Liver (tissue), 9 donors: ENCODE results near the gene RUBCN. TPM values are rescaled to one million over a fixed set of nuclear protein-coding genes. Genes with fewer than 3 reads are reported as not detected.
"Not testable (repeated sequence)": the region's sequence is repeated elsewhere in the genome, so short reads cannot be mapped to it uniquely, and the experiment has no call there.

Experiments used
- DNase-seq: peaks from one replicate; pipeline ENCODE4 v3.0.0-alpha.2; 2017; ENCODE audit warnings: low spot score
- H3K27ac ChIP-seq, 2 donors: one replicate each; pipeline ENCODE4 v1.7.0; 2013; ENCODE audit warnings: inconsistent platforms in 2 of 2, low read length in 2 of 2, control low read depth in 1 of 2, low read depth in 1 of 2, mild to moderate bottlenecking in 1 of 2
- H3K27me3 ChIP-seq, 4 donors: one replicate each; pipeline versions ENCODE4 v1.6.1 to v1.7.0; 2013; ENCODE audit warnings: low read length in 3 of 4, inconsistent platforms in 1 of 4, mild to moderate bottlenecking in 1 of 4, moderate library complexity in 1 of 4; ENCODE audit not compliant: control insufficient read depth in 4 of 4, insufficient read depth in 4 of 4
- H3K36me3 ChIP-seq, 4 donors: one replicate each; pipeline versions ENCODE4 v1.6.1 to v1.7.0; 2013; ENCODE audit warnings: low read length in 3 of 4, mild to moderate bottlenecking in 3 of 4, low read depth in 1 of 4, moderate library complexity in 1 of 4; ENCODE audit not compliant: control insufficient read depth in 4 of 4, insufficient read depth in 3 of 4
- H3K4me1 ChIP-seq, 4 donors: one replicate each; pipeline versions ENCODE4 v1.6.1 to v1.7.0; 2013; ENCODE audit warnings: low read length in 3 of 4, mild to moderate bottlenecking in 3 of 4, moderate library complexity in 1 of 4; ENCODE audit not compliant: control insufficient read depth in 4 of 4, insufficient read depth in 4 of 4
- H3K4me3 ChIP-seq, 3 donors: one replicate each; pipeline versions ENCODE4 v1.6.1 to v1.7.0; 2013; ENCODE audit warnings: low read length in 3 of 3, control low read depth in 1 of 3, low read depth in 1 of 3, mild to moderate bottlenecking in 1 of 3
- H3K9ac ChIP-seq, 2 donors: one replicate each; pipeline ENCODE4 v1.7.0; 2013; ENCODE audit warnings: low read length in 2 of 2, mild to moderate bottlenecking in 2 of 2, moderate library complexity in 2 of 2, control low read depth in 1 of 2, low read depth in 1 of 2
- H3K9me3 ChIP-seq, 4 donors: one replicate each; pipeline versions ENCODE4 v1.6.1 to v1.7.0; 2013; ENCODE audit warnings: low read length in 3 of 4; ENCODE audit not compliant: control insufficient read depth in 4 of 4
- WGBS: extraction: QIAGEN DNeasy Blood & Tissue Kit; methylation state at CpG from one replicate; pipeline ENCODE4 v1.1.7; 2013; 5-methylcytosine and 5-hydroxymethylcytosine counted together
- polyA plus RNA-seq, 2 donors: library from polyadenylated mRNA; stranded (reverse) in 1 of 2; unstranded in 1 of 2; fragments of 200-250 nt in 1 of 2; fragments of >200 nt in 1 of 2; fragmentation: Nextera tagmentation in 1 of 2; extraction: Ambion mirVana in 1 of 2; gene quantifications; one replicate each; pipeline versions ENCODE4 v1.2.1 to v1.2.3, GENCODE V29; 2013 to 2015
- total RNA-seq, 2 donors: library from RNA; depleted of rRNA; stranded (reverse); fragments of >200 nt; gene quantifications; one replicate each; pipeline ENCODE4 v1.2.3, GENCODE V29; 2014
- donor health status: healthy.
- donor health status: healthy.
- donor health status: healthy.
- donor health status: healthy.
- donor health status: healthy.

The RUBCN gene
- total and polyA plus RNA-seq, 4 donors: 4.1 to 7.0 (median 4.7) TPM

- H3K9me3 ChIP-seq, H3K27ac ChIP-seq, DNase-seq, H3K4me3 ChIP-seq, H3K27me3 ChIP-seq, H3K36me3 ChIP-seq, H3K9ac ChIP-seq, H3K4me1 ChIP-seq: not testable (repeated sequence)
- 69% methylated on average over 8 of the region's 10 CpGs for WGBS
These were observed 77.6 kb downstream of the RUBCN start for GRCh38 chr3:197659144-197659543.

DNA sequence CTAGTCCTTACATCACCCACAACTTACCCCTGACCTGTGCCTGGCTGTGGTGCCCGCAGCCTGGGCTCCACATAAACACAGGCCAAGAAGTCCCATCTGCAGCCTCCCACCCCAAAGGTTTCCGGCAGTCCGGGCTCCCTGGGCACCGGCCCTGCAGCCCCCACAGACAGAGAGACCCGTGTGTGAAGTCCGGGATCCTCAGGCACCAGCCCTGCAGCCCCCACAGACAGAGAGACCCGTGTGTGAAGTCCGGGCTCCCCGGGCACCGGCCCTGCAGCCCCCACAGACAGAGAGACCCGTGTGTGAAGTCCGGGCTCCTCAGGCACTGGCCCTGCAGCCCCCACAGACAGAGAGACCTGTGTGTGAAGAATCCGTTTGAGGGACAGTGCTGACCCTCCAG, 78.0 kb downstream of the RUBCN start:
- not testable (repeated sequence) for H3K9me3 ChIP-seq, H3K27ac ChIP-seq, H3K9ac ChIP-seq, H3K4me3 ChIP-seq, H3K4me1 ChIP-seq, H3K36me3 ChIP-seq, H3K27me3 ChIP-seq
- peak; percentile 12 for DNase-seq
- WGBS: 89% methylated on average over 13 of the region's 13 CpGs

- not testable (repeated sequence) for H3K36me3 ChIP-seq
These were observed 79.0 kb downstream of the RUBCN start for GRCh38 chr3:197657541-197658292.

DNA sequence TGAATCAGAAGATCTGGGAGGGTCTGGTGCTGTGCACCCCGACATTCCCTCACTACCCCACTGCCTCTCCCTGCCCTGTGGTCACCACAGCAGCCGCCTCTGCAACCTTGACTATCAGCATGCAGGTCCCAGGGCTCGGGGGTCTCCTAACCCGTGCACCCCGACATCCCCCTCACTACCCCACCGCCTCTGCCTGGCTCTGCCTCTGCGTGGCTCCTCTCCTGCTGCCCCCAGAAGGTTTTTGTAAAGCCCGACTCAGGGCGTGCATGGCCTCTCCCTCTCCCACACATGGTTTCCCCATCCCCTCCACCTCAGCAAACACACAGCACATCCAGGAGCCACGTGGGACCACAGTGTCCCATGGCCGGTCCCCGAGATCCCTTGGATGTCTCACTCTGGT, 79.7 kb downstream of the RUBCN start:
- 88% methylated on average over 11 of the region's 12 CpGs for WGBS
- H3K36me3 ChIP-seq, H3K4me3 ChIP-seq, H3K27ac ChIP-seq, DNase-seq, H3K27me3 ChIP-seq, H3K9me3 ChIP-seq, H3K9ac ChIP-seq, H3K4me1 ChIP-seq: not testable (repeated sequence)

More at GRCh38 chr3:197657541-197658292, 79.0 kb downstream of the RUBCN start:
- H3K4me3 ChIP-seq, H3K9me3 ChIP-seq, H3K4me1 ChIP-seq, H3K27ac ChIP-seq, H3K9ac ChIP-seq, H3K27me3 ChIP-seq: not testable (repeated sequence)
- peak; percentile 12 for DNase-seq
- 94% methylated on average over 21 of the region's 30 CpGs for whole genome bisulfite sequencing

- WGBS: 88% methylated on average over 2 of the region's 3 CpGs
- H3K9ac ChIP-seq, H3K36me3 ChIP-seq, H3K9me3 ChIP-seq, DNase-seq, H3K27ac ChIP-seq, H3K4me3 ChIP-seq, H3K4me1 ChIP-seq, H3K27me3 ChIP-seq: not testable (repeated sequence)
These were observed 80.6 kb downstream of the RUBCN start for GRCh38 chr3:197656129-197656528.

GRCh38 chr3:197654998-197655330, 81.7 kb downstream of the RUBCN start:
- DNase-seq, H3K4me1 ChIP-seq, H3K27me3 ChIP-seq, H3K4me3 ChIP-seq, H3K9me3 ChIP-seq, H3K36me3 ChIP-seq, H3K27ac ChIP-seq, H3K9ac ChIP-seq: not testable (repeated sequence)
- WGBS: 0% methylated on average over 10 of the region's 22 CpGs

GRCh38 chr3:197654090-197654997, 82.4 kb downstream of the RUBCN start:
- not testable (repeated sequence) for H3K9ac ChIP-seq, H3K36me3 ChIP-seq, H3K27ac ChIP-seq, H3K27me3 ChIP-seq, H3K4me1 ChIP-seq, DNase-seq, H3K9me3 ChIP-seq
- H3K4me3 ChIP-seq: peak overlapping the region in 2 of 3 donors; percentile 23 to 46
- WGBS: 2% methylated on average over 19 of the region's 100 CpGs

DNA sequence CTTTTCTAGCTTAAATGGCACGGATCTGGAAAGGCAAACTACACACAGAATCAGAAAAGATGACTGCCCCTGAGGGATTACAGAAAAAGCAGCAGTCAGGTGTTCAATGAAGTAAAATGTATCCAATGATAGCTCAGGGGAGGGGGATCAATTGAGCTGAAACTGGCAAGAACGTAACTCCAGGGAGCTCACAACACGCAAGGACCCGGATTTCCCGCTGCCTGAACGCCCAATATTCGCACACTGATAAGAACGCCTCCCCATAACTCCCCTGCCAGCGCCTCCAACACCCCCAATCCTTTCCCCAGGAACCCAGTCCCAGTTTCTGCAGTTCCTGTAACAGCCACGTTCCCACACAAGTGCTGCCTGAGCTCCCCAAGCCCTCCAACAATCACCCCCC, 83.8 kb downstream of the RUBCN start:
- H3K9me3 ChIP-seq, DNase-seq, H3K27me3 ChIP-seq, H3K4me1 ChIP-seq, H3K4me3 ChIP-seq, H3K9ac ChIP-seq, H3K27ac ChIP-seq, H3K36me3 ChIP-seq: not testable (repeated sequence)
- 82% methylated on average over 8 of the region's 10 CpGs for WGBS
